Hepatocyte (in vitro differentiated cells): ENCODE data around the gene HMGXB3.

Source experiments
- EZH2 ChIP-seq: fragments of 200-600 bp; sonication (generic); IDR thresholded peaks from 2 replicates; pipeline ENCODE4 v1.6.1; 2016; ENCODE audit warnings: antibody characterized with exemption, mild to moderate bottlenecking, borderline replicate concordance
- EZH2phosphoT487 ChIP-seq: fragments of 200-600 bp; sonication (generic); IDR thresholded peaks from one replicate; pipeline ENCODE4 v1.6.1; 2018; ENCODE audit warnings: antibody characterized with exemption, mild to moderate bottlenecking, low read depth, moderate library complexity; ENCODE audit not compliant: unreplicated experiment, severe bottlenecking

DNA sequence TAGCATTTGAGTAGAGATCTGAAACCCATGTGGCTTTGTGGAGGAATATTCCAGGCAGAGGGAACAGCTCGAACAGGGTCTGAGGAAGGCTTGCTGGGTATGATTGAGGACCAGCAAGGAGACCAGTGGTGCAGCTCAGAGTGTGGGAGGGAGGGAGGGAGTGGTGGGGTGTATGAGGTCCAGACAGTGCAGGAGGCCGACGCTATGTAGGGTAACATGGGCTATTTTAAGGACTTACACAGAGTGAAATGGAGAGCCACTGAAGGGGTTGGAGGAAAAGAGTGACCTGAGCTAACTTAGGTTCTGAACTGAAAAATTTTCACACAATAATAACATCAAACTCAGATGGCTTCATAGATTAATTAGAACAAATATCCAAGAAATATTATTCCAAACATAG is 41.9 kb downstream of the HMGXB3 start:
- TF ChIP-seq EZH2 (no peak), EZH2phosphoT487 (no peak)
